Heart right ventricle (tissue), 16 donors: ENCODE results near the gene CARMIL3. TPM values are rescaled to one million over a fixed set of nuclear protein-coding genes. Genes with fewer than 3 reads are reported as not detected.

Experiments used
- ATAC-seq, 8 donors: fragments of 200-7000 bp; cut with Tn5 transposase; one replicate each; pipeline ENCODE4 v1.9.1; 2020; ENCODE audit warnings: mild to moderate bottlenecking in 8 of 8, moderate library complexity in 8 of 8, moderate number of reproducible peaks in 1 of 8
- DNase-seq, 2 donors: peaks; one replicate each; pipeline ENCODE4 v3.0.0-alpha.2; 2020
- H3K27ac ChIP-seq, 10 donors: fragments of 200-600 bp; sonication (generic) in 2 of 10; one replicate each; pipeline versions ENCODE4 v1.5.0 to v1.8.0; 2020 to 2022; ENCODE audit warnings: mild to moderate bottlenecking in 3 of 10
- H3K27me3 ChIP-seq, 7 donors: fragments of 200-600 bp; one replicate each; pipeline ENCODE4 v1.8.0; 2021 to 2022; ENCODE audit warnings: mild to moderate bottlenecking in 2 of 7
- H3K36me3 ChIP-seq, 9 donors: fragments of 200-600 bp; sonication (generic) in 1 of 9; one replicate each; pipeline versions ENCODE4 v1.5.0 to v1.8.0; 2020 to 2022; ENCODE audit warnings: mild to moderate bottlenecking in 2 of 9
- H3K4me1 ChIP-seq, 9 donors: fragments of 200-600 bp; sonication (generic) in 1 of 9; one replicate each; pipeline versions ENCODE4 v1.5.0 to v1.8.0; 2020 to 2022; ENCODE audit warnings: mild to moderate bottlenecking in 4 of 9
- H3K4me3 ChIP-seq, 10 donors: fragments of 200-600 bp; sonication (generic) in 2 of 10; one replicate each; pipeline versions ENCODE4 v1.5.0 to v1.8.0; 2020 to 2022; ENCODE audit warnings: mild to moderate bottlenecking in 7 of 10, moderate library complexity in 2 of 10
- H3K9me3 ChIP-seq, 11 donors: fragments of 200-600 bp in 10 of 11; sonication (generic) in 2 of 11; one replicate each; pipeline versions ENCODE4 v1.5.0 to v1.8.0; 2013 to 2022; ENCODE audit warnings: mild to moderate bottlenecking in 2 of 11, control low read depth in 1 of 11, moderate library complexity in 1 of 11
- WGBS, 2 donors: extraction: QIAGEN DNeasy Blood & Tissue Kit; methylation state at CpG; one replicate each; pipeline ENCODE4 v1.1.7; 2013; ENCODE audit warnings: inconsistent platforms in 1 of 2; 5-methylcytosine and 5-hydroxymethylcytosine counted together
- intact Hi-C, 10 donors: fragments of 100-400 bp; cut with DNase I; formaldehyde crosslinking; loops; one replicate each; pipeline versions ENCODE4 v1.11.1 to v1.14.2; 2022
- polyA plus RNA-seq, 2 donors: library from polyadenylated mRNA; stranded (reverse); fragments of 200-250 nt; gene quantifications; one replicate each; pipeline ENCODE4 v1.2.3, GENCODE V29; 2013
- total RNA-seq, 10 donors: library from RNA; stranded (reverse); fragmentation: NEBNext Ultra II Directional in 3 of 10; extraction: Animal tissue kit (Norgen Biotek cat#: 25700) in 3 of 10; gene quantifications; one replicate each; pipeline versions ENCODE4 v1.2.1 to v1.2.4, GENCODE V29; 2021 to 2023
- TF ChIP-seq, protein P1 (sequence below), 9 donors: fragments of 200-600 bp; sonication (generic) in 2 of 9; IDR thresholded peaks; one replicate each; pipeline versions ENCODE4 v1.5.0 to v1.8.0; 2021 to 2022; ENCODE audit warnings: antibody characterized with exemption in 9 of 9, mild to moderate bottlenecking in 5 of 9, moderate library complexity in 1 of 9
- donor health status: Arrhythmogenic right ventricular cardiomyopathy.
- donor health status: ischemic (EF 13 %, LVEDD 7.1; RV severe dilation, severe dysfunction).
- donor health status: healthy with polysubstance abuse.
- donor health status: DM: no; HTN: yes; CAD: no.
- donor health status: DM: no; HTN: no; CAD: no.
- donor health status: ischemic (EF 25% LVEDD 6.9; RV normal size, moderate dysfunction).
- donor health status: ischemic (EF 25% LVEDD 5.7; RV mildly dilated, moderate dysfunction).
- donor health status: healthy.
- donor health status: DM: yes; HTN: yes; CAD: no.
- donor health status: Ischemic cardiomyopathy.
- donor health status: ischemic (EF 35%, LVEDD 5.7; RV mildly dilated, moderate dysfunction).
- donor health status: nonischemic (EF 11% LVEDD 7.7; RV severe dilation, severe dysfunction).
- donor health status: DM: yes; HTN: yes; CAD: no.
- donor health status: PGD.
- donor health status: ischemic (EF 29% LVEDD 5.4; RV normal size, mild dysfunction).
- donor health status: nonischemic (EF 23%, LVEDD 6.1; RV moderate dilation, normal function).

Gene CARMIL3
- total and polyA plus RNA-seq, 12 donors: 0.06 to 0.44 (median 0.12) TPM; not detected in 3

DNA sequence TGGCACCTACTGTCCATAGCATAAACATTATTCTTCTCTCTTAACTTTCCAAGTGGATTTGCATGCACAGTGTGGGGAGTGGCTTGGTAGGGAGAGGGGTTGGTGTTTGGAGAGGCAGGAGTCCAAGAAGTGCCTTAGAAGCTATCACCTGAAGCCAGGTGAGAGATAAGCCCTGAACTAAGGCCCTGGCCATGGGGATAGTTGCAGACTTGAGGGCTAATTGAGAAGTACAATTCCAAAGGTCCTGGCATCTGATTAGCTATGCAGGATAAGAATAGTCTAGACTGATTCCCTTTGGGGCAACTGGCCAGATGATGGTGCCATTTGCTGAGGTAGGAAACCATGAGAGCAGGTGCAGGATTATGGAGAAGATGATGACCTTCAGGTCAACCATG is 40.3 kb downstream of the CARMIL3 start:
- Histone ChIP-seq H3K27ac (peak overlapping the region in 1 of 10 donors; percentile 44), H3K27me3 (no peaks in the 10 kb centered on the region), H3K9me3 (no peaks in the 10 kb centered on the region), H3K4me3 (no peak overlapping the region), H3K4me1 (peaks cover 3 to 38% (median 21%) of the 10 kb centered on the region in 9 donors), H3K36me3 (no peaks in the 10 kb centered on the region)
- intact Hi-C loops: loop anchor here in 5 of 10 donors (2.0 to 10.0 kb wide), 4 partner anchors 33 to 107 kb away; partner anchors contain the start of gene DHRS4L2 (in 1 of the 5)
- DNase-seq (no peak), ATAC-seq (no peak)
- TF ChIP-seq, protein P1, sequence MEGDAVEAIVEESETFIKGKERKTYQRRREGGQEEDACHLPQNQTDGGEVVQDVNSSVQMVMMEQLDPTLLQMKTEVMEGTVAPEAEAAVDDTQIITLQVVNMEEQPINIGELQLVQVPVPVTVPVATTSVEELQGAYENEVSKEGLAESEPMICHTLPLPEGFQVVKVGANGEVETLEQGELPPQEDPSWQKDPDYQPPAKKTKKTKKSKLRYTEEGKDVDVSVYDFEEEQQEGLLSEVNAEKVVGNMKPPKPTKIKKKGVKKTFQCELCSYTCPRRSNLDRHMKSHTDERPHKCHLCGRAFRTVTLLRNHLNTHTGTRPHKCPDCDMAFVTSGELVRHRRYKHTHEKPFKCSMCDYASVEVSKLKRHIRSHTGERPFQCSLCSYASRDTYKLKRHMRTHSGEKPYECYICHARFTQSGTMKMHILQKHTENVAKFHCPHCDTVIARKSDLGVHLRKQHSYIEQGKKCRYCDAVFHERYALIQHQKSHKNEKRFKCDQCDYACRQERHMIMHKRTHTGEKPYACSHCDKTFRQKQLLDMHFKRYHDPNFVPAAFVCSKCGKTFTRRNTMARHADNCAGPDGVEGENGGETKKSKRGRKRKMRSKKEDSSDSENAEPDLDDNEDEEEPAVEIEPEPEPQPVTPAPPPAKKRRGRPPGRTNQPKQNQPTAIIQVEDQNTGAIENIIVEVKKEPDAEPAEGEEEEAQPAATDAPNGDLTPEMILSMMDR (IDR thresholded peaks at IDR 0.05): no peak

DNA sequence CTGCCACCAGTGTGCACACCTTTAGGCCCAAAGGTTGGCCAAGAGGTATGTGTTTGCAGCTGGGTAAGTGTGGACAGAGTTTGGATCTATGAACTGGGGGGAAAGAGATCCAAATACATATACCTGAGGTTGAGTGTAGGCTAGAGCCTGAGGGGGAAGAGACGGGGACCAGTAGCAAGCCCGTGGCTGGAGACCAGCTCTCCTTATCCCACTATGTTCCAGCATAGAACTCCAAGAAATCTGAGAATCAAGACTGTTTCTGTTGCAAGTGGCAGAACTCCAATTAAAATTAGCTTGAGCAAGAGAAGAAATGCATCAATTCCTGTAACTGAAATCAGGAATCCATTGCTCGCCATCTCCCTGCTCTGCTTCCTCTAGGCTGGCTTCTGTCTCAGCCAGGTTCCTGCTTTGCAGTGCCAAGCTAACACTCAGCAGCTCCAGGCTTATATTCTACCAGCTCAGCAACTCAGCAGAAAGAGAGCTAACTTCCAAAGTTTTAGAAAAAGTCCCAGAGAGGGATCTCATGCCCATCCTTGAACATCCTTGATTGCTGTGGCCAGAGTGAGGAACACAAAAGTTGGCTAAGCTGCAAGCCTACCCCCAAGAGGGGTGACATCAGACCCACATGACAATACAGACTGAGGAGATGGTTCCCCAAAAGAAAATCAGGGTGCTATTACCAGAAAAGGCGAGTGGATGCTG is 40.8 kb downstream of the CARMIL3 start:
- Histone ChIP-seq H3K27ac (peak overlapping the region in 2 of 10 donors; percentile 76 to 91), H3K36me3 (peaks cover 0 to 1% (median 0%) of the 10 kb centered on the region in 9 donors), H3K4me1 (peaks cover 3 to 38% (median 21%) of the 10 kb centered on the region in 9 donors), H3K4me3 (no peak overlapping the region), H3K9me3 (no peaks in the 10 kb centered on the region), H3K27me3 (no peaks in the 10 kb centered on the region)
- no peak for DNase-seq
- TF ChIP-seq, protein P1 (IDR thresholded peaks at IDR 0.05): no peak
- no peak for ATAC-seq
- WGBS, 2 donors: 85 to 91% methylated on average over 4 of the region's 4 CpGs
- intact Hi-C loops: loop anchor here in 5 of 10 donors (2.0 to 10.0 kb wide), 4 partner anchors 34 to 108 kb away; partner anchors contain the start of gene DHRS4L2 (in 1 of the 5)

DNA sequence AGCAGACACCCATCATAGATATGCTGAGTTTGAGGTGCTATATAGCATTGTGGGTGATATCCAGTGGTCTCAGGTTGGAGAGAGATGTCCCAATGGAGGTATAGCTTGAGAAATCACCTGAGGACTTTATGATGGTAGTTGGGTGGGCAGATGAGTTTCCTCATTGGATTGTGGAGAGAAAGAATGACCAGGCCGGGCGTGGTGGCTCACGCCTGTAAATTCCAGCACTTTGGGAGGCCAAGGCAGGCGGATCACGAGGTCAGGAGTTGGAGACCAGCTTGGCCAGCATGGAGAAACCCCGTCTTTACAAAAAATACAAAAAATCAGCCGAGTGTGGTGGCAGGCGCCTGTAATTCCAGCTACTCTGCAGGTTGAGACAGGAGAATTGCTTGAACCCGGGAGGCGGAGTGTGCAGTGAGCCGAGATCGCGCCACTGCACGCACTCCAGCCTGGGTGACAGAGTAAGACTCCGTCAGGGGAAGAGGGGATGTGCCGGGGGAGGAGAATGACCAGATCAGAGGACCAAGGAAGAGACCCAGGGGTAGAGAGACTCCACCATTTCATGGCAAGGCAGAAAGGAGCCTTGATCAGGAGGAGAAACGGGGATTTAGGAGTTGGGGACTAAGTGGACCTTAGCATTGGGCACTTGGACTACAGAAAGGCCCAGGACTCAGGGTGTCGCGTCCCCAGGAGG is 41.5 kb downstream of the CARMIL3 start:
- 85 to 86% methylated on average over 19 of the region's 19 CpGs for WGBS, 2 donors
- Histone ChIP-seq H3K36me3 (peaks cover 0 to 8% (median 0%) of the 10 kb centered on the region in 9 donors), H3K4me3 (peak overlapping the region in 9 of 10 donors; percentile 61 to 94 (median 87)), H3K27ac (peak overlapping the region in 9 of 10 donors; percentile 76 to 95 (median 91)), H3K9me3 (no peaks in the 10 kb centered on the region), H3K4me1 (peaks cover 3 to 38% (median 21%) of the 10 kb centered on the region in 9 donors), H3K27me3 (no peaks in the 10 kb centered on the region)
- TF ChIP-seq, protein P1 (IDR thresholded peaks at IDR 0.05): no peak
- intact Hi-C loops: loop anchor here in 5 of 10 donors (2.0 to 10.0 kb wide), 4 partner anchors 35 to 109 kb away; partner anchors contain the start of gene DHRS4L2 (in 1 of the 5)
- ATAC-seq (peak in 1 of 8 donors; percentile 1), DNase-seq (no peak)
